ENCODE data around the gene FMO1.

- TF ChIP-seq POLR2AphosphoS5 (IDR thresholded peaks at IDR 0.05; ENCODE audit: low read depth, low read length) (no peak), POLR2A (IDR thresholded peaks at IDR 0.05; ENCODE audit: low read depth, low read length) (no peak), TAF1 (IDR thresholded peaks at IDR 0.05; ENCODE audit: low read depth, low read length) (no peak), PAX5 (IDR thresholded peaks at IDR 0.05; ENCODE audit: insufficient read depth, low read length, severe bottlenecking) (no peak), POU2F2 (IDR thresholded peaks at IDR 0.05; ENCODE audit: low read depth, low read length) (no peak), SPI1 (IDR thresholded peaks at IDR 0.05; ENCODE audit: low read depth, low read length) (no peak)
Measured at GRCh38 chr1:171243878-171244277, 4.4 kb upstream of the FMO1 start.
